Measurements from ENCODE around the gene GRM1.

DNA sequence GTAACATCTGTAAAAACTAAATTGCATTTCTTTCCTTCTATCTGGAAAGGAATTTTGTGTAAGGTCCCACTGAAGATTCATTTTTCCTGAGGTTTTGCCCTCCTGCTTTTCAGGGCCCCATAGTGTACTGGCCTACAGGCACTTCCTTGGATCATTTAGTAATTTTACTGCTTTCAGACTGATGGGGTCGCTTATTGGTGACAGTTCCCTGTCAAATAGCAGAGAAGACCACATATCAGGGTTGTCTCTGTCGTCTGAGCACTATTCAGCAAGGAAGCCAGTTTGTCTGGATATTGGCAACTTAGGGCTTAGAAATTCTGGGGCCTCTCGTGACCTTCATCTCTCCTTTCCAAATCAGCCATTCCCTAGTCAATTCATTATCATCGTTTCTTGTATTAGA, 3.5 kb downstream of the GRM1 start:
- TF ChIP-seq, protein P1, sequence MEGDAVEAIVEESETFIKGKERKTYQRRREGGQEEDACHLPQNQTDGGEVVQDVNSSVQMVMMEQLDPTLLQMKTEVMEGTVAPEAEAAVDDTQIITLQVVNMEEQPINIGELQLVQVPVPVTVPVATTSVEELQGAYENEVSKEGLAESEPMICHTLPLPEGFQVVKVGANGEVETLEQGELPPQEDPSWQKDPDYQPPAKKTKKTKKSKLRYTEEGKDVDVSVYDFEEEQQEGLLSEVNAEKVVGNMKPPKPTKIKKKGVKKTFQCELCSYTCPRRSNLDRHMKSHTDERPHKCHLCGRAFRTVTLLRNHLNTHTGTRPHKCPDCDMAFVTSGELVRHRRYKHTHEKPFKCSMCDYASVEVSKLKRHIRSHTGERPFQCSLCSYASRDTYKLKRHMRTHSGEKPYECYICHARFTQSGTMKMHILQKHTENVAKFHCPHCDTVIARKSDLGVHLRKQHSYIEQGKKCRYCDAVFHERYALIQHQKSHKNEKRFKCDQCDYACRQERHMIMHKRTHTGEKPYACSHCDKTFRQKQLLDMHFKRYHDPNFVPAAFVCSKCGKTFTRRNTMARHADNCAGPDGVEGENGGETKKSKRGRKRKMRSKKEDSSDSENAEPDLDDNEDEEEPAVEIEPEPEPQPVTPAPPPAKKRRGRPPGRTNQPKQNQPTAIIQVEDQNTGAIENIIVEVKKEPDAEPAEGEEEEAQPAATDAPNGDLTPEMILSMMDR (IDR thresholded peaks at IDR 0.05; ENCODE audit: low read length), result no peak
- TF ChIP-seq EZH2 (IDR thresholded peaks at IDR 0.05; ENCODE audit: borderline replicate concordance, low read length), result no peak
